NCI-H2171 (cell line): ENCODE data around the gene RIC8B.
A peak's percentile ranks its signal among the peaks of the same experiment; 100 is the strongest.

Source experiments
- DNase-seq: peaks from one replicate; lab custom pipeline; 2025; lab: John Stamatoyannopoulos, UW

Gene RIC8B

GRCh38 chr12:106758349-106759110 is 16.0 kb upstream of the RIC8B start:
- DNase-seq, result no peak

GRCh38 chr12:106759526-106760183 is 14.8 kb upstream of the RIC8B start:
- peak; percentile 30 for DNase-seq

DNA sequence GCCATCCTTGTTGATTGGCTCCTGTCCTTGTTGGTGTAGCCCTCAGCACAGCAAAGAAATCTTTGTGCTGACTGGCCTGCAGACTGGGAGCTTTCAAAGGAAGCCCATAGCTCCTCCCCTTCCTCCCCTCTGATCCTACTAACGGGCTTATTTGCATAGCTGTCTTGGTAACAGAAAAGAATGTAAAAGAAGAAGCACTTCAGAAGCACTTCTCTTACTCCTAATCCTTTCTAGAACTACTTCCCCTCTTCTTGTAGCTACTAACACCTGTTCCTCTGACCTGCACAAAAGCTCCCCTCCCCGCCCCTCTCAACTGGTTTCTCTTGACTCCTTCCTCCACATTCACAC is 14.3 kb upstream of the RIC8B start:
- DNase-seq, result no peak

GRCh38 chr12:106764220-106764619 is 10.3 kb upstream of the RIC8B start:
- no peak for DNase-seq

DNA sequence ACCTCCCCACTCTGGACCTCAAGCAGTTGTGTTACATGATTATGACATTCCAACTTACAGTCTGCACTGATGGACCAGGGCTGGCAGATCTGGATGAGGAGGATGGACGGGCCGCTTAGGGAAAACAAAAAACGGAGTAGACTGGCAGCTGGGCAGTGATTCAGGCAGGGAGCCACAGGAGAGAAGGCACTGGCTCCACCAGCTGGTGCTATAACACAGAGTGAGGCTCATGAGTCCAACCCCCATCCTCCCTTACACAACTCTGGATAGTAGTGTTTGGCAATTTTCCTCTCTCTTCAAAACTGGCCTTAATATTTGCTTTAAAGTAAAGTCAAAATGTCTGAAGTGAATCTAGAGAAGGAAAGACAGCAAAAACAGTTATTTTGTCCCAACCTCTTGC is 9.7 kb upstream of the RIC8B start:
- DNase-seq, result no peak

GRCh38 chr12:106766393-106766826 is 8.1 kb upstream of the RIC8B start:
- no peak for DNase-seq

GRCh38 chr12:106767206-106767605 is 7.3 kb upstream of the RIC8B start:
- DNase-seq, result no peak

DNA sequence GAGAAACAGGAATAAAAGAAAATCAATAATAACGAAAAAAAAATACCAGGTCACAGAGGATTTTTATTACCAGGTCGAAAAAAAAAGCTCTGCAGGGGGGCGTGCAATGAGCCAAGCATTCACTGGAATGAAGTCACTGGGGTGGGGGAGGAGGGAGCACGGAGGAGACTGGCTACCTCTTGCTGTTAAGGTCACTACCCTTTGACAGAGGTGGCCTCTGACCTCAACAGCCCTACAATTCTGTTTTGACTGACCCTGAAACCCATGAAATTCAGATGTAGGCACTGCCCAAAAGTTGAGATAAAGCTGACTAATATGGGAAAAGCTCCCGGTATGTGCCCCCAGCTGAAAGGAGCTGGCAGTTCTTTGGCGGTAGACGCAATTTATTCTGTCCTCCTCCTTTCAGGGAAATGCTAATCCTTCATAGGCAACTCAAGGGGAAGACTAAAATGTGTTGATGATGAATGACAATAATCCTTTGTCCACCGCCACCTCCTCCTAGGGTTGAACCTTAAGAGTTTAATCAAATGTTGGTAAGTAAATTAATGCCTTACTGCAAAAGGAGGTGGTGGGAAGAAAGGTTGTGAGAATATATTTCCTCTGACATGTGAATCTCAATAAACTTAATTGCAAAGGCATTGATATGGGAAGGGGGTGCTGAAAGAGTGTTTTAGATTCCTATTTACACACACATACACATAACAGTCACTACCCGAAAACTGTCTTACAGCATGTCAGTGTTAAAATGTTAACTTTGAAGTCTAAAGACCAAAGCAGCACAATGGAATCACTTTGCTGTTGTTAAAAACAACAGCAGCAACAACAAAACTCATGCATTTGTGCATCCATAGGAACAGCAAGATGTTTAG is 6.3 kb upstream of the RIC8B start:
- no peak for DNase-seq

GRCh38 chr12:106769078-106769477 is 5.4 kb upstream of the RIC8B start:
- DNase-seq, result no peak

- DNase-seq, result no peak
Observed at GRCh38 chr12:106769546-106769945, 4.9 kb upstream of the RIC8B start.

GRCh38 chr12:106771425-106771824 is 3.1 kb upstream of the RIC8B start:
- no peak for DNase-seq

DNA sequence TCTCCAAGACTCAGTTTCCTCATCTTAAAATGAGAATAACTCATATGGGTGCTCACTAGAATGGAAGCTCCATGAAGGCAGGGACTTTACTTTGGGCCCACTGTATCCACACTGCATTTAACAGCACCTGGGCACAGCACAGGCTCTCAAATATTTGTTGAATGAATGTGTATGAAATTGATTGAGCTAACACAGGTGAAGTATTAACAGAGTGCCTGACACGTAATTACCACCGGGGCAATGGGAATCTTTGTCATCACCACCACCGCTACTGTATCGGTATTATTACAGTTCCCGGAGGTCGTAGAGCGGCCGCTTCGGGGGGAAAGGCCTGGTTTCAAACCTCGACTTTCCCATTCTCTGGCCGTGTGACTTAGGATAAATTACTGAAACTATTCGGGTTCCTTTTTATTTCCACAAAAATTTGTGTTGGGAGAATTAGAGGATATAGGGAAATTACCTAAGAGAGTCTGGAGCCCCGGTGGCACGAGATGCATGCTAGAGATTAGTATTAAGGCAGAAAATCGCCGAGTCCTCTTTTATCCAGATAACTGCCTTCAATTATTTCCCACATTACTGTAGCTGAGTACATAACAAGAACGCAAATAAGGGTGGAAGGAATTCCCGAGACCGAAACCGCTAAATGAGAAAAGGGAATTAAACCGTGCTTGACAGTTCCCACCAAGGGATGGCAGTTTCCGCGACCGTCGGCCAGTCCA is 1.0 kb upstream of the RIC8B start:
- DNase-seq, result no peak

- DNase-seq, result peak; percentile 64
Observed at GRCh38 chr12:106774808-106775524, 484 bp downstream of the RIC8B start.

DNA sequence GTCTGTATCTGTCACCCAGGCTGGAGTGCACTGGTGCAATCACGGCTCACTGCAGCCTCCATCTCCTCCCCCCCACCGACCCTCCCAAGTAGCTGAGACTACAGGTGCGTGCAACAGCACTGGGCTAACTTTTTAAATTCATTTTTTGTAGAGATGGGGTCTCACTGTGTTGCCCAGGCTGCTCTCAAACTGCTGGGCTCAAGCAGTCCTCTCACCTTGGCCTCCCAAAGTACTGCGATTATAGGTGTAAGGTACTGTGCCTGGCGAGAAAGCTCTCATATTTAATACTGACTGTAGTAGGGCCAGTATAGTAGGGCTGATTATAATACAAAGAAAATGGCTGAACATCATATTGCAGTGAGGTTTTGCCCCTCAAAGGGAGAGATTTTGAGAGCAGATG is 2.4 kb downstream of the RIC8B start:
- DNase-seq, result no peak

DNA sequence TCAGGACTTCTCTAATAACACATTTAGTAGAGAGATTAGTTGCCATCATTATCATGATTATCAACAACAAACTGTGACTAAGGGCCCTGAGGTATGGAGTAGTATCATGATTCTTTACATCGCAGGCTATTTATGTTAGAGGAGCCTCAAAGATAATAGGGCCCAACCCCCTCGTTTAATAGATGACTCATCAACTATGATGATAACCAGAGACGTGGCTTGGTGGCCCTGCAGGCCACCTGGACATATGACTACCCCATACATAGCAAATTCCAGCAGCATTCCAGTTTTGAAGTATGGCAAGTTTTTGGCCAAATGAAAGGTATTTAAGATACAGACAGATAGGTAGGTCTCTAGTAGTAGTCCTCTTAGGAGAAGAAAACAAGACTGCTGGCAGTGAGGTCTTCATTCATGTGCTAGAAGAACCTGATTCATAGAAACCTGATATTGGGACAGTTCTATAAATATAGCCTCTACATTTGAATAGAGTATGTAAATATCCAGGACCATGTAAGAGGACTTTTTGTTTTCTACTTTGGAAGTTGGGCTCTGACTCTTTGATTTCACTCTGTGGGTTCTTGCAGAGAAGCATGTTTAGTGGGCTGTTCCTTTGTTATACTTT is 5.6 kb downstream of the RIC8B start:
- DNase-seq, result no peak

DNA sequence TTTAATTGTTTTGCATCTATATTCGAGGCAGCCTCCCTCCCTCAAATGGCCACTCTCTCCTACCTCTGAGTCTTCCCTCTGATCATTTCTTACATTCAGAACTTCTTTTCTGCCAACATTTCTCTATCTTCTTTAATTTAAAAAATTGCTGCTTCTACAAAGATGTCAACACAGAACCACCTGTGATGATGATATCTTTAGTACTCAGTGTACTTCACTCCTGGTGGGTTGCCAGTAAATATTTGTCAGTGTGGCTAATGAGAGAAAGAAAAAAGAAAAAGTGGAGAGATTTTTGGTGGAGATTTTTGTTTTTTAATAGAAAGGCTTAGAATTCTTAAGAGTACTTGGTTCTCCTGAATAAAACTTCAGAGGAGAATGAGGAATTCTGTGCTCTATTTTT is 8.1 kb downstream of the RIC8B start:
- DNase-seq, result no peak

DNA sequence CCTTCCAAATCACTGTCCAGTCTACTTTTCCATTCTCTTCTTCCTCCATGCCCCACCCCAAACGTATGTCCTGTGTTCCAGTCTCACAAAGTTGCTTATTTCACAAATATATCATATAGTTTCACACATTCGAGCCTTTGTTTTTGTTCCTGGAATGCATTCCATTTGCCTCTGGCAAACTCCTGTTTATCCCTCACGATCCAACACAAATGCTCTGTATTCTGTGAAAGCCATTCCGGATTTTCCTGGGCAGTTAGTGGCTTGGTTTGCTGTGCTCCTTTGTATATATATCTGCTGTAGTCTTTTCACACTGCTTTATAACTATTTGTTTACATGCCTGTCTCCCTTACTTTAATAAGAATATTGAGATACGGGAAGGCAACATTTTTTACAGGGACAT is 9.0 kb downstream of the RIC8B start:
- DNase-seq, result no peak

DNA sequence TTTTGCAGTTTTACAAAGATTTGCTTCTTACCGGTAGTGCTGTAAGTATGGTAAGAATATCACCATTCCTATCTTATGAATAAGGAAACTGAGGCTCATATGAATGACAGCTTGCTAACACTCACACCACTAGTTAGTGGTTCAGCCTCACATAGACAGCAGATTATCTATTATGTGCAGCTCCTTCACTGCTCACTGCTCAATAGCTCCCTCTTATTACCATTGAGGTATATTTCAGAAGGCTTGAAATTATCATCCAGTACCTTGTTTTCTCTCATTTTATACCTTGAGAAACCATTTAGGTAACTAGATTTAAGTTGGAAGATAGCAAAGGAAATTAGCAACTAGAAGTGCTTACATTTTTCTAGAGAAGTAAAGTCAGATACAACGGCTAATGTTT is 15.5 kb downstream of the RIC8B start:
- no peak for DNase-seq

DNA sequence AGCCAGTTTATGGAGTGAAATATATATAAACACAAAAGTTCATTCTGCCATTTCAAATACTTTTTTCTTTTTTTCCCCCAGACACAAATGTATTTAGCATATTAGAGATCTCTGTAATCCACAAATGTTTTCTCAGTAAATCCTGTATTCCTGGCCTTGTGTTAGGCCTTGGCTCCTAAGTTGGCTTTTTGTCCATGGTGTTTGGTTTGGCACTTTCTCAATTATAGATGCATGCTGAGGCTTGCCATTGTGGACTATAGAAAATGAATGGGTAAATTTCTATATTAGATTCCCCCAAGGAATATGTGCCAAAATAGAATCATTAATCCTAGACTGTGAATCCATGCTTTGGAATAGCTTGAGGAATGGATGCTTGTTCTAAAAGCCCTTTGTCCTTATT is 17.0 kb downstream of the RIC8B start:
- DNase-seq, result no peak

GRCh38 chr12:106794369-106794768 is 19.9 kb downstream of the RIC8B start:
- DNase-seq, result no peak

GRCh38 chr12:106801167-106801708 is 26.8 kb downstream of the RIC8B start:
- DNase-seq, result no peak
